NCI-H1417 (cell line): Measurements from ENCODE around the gene CDCA5.

Experiments
- DNase-seq, 3 experiments: peaks; one replicate each; lab custom pipeline; 2025; lab: John Stamatoyannopoulos, UW

CDCA5 gene, protein sequence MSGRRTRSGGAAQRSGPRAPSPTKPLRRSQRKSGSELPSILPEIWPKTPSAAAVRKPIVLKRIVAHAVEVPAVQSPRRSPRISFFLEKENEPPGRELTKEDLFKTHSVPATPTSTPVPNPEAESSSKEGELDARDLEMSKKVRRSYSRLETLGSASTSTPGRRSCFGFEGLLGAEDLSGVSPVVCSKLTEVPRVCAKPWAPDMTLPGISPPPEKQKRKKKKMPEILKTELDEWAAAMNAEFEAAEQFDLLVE

DNA sequence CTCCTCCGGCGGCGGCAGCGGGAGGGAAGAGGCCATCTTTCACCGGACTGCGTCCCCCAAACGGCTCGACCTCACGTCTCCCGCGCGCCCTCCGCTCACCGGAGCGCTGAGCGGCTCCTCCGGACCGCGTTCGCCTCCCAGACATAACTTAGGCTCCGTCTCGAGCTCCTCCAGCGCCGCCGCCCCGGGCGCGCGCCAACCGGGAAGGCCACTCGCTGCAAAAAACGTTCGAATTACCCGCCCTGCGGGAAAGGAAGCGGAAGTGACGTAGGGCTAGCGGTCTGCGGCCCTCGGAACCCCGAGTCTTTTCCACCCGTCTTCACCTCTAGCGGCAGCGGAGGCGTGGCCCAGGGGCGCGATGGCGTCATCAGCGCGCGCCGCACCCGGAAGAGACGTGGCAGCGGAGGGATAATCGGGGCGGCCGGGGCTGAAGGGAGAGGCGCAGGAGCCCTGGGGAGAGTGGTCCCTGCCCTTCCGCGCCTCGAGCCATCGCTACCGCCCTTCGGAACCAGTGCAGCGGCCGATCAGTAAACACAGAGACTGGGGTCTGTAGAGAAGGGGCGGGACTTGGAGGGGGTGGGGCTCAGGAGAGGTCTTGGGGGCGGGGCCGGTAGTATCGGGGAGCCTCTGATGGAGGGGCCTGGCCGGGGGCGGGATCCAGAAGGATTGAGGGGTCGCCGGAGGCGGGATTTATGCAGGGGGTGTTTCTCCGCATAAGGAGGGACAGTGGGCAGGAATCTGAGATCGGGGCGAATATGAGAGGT, at the start of gene CDCA5, which contains the start of gene ZFPL1:
TSS of gene CDCA5 (minus strand) at position 207 of the 764 bp plus-strand sequence. CDS start at position 145, 62 bp downstream.
TSS of gene ZFPL1 (plus strand) at position 389 of the 764 bp plus-strand sequence. CDS start 477 bp downstream, outside the sequence.
- peak; percentile 95 to 98 (median 96) for DNase-seq

DNA sequence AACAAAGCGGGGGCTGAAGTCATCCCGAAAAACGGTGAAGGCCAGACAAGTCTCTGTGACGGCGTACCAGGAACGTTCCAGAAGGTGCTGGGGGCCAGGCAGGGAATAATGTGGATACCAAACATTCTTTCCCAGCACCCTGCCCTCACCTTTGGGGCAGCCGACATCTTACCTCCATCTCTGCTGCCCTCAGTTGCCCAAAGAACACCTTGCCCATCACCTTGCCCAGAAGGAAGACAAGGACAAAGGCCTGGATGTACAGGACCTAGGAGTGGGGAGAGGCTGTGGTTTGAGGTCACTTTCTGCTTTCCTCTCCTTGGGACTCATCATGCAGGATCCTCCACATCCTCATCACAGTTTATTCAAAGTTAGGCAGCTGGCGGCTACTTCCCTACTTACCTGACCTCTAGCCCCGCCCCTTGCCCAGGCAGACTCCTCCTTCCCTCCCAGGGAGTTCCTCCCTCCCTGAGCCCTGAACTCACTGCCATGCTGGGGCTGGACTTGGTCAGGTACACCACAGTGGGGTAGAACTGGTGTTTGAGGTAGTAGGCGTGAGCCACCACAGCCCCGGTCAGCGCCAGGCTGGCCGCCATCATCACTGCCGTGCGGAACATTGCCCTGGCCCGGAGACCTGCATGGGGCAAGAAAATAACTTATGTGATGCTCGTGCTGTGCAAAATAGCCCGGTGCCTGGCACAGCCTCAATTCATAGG, 49.3 kb upstream of the CDCA5 start:
- DNase-seq: peak in 1 of 3 experiments; percentile 35

DNA sequence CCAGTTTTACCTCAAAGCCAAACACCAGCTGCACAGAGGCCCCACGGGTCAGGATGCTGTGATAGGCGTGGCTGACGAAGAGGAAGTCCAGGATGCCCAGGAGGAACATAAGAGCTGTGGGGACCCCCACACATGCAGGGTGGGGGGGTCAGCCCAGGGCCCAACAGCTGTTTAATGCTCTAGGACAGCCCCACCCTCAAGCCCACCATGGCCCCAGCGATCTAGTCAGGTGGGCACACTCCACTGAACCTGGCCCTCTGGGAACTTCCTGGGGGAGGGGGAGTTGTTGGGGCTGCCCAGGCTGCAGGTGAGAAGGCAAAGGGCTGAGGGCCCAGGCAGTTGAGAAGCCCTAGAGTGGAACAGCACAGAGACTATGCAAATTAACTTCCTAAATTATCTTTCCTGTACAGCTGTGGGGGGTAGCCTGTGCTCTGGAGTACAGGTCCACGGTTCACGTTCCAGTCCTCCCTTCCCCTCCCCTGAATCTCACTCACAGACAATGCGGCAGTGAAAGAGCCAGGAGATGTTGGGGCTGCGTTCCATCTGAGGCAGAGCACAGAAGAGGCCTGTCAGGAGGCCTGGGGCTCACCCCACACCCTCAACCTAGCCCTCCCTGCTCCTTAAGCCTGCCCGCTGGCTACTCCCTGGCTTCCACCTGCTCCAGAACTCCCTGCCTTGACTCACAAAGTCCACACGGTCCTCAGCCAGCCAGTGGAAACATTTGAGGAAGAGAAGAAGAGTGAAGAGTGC, 48.6 kb upstream of the CDCA5 start:
- no peak for DNase-seq

DNA sequence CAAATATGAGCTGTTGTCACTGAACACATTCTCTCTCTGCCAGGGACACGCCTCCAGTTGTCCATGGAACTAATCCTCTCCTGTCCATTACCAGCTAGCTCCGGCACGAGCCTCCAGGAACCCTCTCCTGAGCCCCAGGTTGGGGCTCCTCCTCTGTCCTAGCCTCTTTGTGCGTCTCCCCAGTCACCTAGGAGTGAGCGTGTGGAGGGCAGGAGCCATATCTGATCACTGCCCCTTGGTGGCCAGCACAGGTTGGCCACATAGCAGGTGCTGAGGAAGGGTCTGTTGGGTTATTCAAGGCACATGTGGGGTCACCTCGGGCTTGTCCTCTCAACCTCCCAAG, 48.0 kb upstream of the CDCA5 start:
- DNase-seq: no peak

DNA sequence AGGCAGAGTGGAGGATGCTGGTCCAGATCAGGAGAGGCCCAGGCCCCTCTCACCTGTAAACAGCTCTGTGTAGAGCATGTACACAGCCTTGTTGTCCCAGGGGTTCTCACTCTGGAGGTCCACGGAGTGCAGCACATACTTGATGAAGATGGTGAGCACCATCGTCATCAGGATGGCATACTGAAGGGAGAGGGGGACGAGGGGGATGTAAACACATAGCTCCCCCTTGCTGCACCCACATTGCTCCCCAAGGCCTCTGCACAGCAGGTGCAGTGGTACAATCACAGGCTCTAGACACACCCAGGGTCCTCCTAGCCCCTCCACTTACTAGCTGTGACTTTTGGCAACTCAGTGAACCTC, 47.6 kb upstream of the CDCA5 start:
- DNase-seq: no peak

DNA sequence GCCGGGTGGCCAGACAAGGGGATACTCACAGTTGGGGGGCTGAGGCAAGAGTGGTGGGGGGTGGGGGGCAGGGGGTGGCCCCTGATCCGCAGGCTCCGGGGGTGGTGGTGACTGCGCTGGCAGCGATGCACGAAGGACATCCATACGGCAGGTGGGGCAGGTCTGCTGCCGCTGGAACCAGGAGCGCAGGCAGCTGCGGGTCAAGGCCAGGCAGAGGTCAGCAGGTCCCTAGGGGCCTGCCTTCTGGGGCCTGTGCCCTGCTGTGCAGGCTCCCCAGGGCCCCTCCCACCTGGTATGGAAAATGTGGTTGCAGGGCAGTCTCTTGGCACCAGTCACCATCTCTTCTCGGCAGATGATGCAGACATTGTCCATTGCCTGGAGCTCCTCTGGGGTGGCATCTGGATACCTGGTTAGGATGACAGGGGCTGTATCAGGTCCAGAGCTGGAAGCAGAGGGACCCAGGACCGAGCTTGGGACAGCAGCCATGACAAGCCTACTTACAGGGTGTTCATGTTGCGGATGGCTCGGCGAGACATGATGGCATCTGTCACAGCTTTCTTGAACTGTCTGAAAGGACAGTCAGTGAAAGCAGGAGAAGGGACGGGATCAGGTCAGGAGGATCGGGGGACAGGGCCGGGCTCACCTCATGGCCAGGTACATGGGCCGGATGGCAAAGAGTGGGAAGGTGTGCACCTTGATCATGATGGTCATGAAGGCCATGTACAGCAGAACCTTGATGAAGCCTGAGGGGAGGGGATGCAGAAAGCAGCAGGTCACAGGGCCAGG, 47.0 kb upstream of the CDCA5 start:
- no peak for DNase-seq

DNA sequence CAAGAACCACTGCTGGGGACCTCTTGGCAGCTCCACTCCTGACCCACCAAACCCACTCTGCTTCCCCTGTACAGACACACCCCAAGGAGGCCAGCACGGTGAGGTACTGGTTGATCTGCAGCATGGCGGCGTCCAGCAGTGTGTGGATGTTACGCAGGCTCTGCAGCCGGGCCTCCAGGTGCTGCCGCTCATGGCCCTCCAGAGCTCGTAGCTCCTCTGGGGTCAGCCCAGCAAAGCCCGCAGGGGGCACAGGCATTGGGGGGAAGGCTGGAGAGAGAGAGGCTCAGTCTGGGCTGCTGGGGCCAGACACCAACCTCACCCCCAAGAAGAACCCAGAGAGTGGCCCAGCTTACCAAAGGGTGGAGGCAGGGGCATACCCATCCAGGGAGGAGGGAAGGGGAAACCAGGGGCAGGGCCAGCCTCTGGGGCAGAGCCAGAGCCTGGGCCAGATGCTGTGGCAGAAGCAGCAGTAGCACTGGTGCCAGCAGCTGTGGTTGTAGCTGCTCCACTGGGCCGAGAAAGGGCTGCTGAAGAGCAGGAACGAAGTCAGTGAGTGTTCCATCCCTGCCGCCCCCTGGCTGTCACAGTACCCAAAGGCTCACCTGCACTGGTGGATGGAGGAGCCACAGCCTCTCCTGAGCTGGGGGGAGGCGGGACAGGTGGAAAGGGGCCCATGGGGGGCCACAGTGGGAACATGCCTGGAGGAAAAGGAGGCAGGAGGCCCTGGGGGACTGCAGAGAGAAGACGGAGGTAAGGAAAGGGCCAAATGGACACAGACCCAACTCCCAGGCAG, 46.0 kb upstream of the CDCA5 start:
- DNase-seq: no peak

DNA sequence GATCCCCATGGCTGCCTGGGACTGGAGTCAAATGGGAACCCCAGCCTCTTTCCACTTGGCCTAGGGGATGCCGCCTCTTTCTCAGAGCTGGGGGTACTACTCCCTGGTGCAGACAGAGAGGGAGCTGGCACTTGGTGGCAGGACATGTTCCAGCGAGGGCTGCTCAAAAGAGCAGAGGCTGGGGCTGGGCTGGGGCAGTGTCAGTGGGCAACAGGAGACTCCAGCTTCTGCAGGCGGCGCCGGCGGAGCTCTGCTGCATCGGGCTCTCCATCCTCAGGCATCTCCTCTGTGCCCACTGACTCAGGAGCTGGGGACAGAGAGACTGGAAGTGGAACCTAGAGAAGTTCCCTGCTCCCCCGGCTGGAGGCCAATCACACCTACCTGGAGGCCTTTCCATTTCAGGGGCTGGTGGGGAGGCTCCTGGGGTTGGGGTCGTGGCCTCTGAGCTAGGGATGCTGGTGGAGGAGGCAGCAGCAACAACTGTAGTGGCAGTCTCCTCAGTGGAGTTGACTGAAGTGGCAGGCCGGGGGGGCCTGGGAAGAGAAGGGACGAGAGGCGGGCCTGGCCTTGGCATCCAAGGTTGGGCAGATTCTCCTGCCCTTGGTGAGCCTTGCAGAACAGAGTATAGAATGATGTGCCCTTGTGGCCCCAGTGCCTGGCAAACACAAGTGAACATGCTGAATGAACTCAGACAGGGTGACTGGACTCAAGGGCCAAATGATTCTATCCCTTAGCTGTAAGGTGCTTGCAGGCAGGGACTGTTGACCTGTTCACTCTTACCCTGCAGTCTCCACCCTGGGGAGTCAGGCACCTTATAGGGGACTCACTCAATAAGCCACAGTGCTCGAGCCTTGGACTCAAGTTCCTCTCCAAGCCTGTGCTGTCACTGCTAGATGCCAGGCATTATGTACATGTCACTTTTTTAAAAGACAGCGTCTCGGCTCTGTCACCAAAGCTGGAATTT, 44.6 kb upstream of the CDCA5 start:
- no peak for DNase-seq

DNA sequence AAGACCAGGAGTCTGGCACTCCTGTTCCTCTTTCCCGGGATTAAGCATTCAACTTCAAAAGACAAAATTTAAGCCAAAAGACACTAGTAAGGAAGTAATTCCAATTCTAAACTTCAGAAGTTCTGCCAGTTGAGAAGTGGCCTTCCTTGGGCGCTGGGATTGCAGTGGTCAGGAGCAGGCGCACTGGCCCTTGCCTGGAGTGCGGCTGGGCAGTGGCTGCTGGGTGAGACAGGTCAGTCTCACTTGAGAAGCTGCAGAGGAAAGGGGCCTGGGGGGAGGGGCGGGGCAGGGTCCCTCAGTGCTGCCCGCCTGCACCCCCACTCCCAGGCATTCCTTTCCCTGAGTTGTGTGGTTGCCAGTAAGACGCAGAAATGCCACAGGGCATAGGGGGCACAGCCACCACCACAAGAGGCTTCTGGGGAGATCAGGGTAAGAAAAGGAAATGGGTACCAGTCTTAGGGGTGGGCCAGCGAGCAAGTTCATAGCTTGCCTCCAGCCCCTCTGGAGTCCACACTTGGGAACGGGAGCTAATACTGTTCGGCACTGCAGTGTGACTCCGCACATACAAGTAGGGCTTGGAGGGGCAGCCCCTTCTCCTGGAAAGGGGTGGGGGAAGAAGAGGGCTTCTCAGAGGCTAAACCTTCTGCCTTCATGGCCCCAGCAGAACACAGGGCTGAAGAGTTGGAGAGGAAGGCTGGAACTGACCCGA, 43.8 kb upstream of the CDCA5 start:
- no peak for DNase-seq

DNA sequence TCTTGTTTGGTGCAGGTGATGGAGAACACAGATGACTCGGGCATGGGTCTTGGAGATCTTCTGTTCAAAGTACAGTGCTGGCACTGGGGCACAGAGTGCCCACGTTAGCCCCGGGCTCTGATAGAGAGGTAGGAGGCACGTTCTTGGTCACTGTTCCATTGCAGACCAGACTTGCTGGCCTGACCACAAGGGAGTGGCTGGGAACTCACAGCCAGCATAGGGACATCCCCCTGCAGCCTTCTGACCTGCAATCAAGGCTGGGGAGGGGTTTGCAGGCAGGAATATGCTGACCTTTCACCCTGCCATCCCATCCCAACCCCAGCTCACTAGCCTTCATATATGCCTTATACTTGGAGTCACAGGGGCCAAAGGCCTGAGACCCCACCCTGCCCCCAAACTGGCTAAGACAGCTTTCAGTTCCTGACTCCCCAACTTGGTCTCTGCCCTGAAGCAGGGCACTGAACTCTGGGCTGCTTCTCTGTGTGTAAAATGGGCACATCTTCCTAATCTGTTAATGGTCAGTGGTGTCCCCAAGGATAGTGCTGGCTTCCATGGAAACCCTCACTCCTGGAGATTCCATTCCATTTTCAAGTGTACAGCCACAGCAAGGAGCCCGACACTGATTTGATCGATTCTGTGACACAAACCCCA, 42.9 kb upstream of the CDCA5 start:
- DNase-seq: no peak

DNA sequence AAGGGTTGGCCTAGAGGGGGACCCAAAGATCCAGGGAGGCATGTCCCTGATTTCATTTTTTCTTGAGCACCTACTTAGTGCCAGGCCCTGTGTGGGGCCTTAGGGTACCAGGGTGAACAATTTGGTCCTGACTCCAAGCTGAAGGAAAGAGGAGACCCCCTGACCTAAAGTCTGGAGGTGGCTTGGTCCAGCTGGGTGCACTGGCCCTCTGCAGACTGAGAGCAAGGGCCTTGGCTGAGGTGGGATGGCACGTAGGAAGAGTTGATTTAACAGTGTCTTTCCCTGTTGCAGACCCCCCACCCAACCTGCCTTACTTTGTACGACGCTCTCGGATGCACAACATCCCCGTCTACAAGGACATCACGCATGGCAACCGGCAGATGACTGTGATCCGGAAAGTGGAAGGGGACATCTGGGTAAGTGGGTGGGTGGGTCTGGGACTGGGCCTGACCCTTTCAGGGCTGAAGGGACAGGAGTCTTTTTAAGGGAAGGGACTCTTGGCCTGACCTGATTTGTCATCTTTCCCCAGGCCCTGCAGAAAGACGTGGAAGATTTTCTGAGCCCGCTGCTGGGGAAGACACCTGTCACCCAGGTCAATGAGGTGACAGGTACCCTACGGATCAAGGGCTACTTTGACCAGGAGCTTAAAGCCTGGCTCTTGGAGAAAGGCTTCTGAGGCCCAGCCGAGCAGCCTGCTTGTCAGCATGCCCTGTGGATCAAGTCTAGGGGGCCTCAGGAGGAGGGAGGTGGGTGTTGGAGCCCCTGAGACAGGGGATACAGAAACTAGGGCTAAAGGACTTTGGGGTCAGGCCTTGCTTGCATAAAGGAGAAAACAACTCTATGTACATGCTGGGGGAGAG, 41.6 kb upstream of the CDCA5 start:
- DNase-seq: no peak

DNA sequence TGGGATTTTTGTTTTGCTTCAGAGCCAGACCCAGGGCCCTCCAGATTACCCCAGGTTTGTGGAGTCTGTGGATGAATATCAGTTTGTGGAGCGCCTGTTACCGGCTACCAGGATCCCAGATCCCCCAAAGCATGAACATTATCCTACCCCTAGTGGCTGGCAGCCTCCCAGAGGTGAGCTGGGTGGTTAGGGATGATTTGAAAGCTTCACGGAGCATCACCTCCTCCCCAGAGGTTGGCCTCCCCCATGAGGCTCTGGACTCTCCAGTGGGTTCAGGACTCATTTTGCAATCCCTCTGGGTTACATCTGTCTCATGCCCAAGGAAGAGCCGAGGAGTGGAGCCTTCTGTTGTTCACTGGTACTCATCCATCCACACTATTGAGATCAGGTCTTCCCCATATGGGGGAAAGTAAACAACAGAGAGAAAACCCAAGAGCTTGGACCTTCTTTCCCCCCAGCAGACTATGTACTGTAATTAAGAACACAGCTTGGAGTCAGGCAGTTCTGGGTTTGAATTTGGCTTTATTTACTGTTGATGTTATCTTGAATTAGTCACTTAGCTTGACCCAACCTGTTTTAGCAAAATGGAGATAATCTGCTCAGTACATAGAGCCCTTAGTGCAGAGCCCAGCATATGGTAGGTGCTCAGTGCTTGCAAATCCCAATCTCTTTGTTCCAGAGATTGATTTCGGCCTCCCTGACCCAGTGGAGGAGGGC, 40.8 kb upstream of the CDCA5 start:
- no peak for DNase-seq

DNA sequence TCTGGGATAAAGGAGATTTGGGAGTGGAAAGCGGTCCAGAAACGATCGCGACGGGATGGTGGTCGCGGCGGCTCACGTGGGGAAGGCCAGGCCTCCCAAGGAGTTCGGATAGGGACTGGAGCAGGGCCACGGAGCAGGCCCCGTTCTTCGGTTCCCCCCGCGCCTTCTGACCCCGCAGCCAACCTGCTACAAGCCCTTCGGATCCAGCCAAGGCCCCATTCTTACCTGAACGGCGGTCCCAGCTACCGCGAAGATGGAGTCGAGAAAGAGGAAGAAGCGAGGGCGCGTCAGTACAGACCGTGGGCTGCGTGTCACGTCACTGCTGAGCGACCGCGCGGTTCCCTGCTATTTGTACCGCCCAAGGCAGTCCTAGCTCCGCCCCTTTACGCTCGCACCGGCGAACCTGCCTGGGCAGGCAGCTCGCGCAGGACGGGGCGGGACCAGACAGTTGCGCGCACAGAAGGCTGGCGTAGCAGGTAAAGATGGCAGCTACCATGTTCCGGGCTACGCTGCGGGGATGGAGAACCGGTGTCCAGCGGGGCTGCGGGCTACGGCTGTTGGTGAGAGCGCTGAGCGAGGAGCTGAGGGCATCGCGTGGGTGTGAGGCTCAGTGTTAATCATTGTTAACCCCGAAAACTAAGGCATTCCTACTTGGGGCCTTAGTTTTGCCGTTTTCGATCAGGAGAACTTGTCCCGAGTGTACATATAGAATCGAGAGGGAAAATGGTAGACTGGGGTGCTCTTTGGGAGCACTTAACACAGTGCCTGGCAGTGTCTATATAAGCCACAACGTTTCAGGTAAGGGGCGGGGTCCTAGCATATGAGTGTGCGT, 38.2 kb upstream of the CDCA5 start, which contains the start of the genes FAU and MRPL49:
TSS of gene FAU (minus strand) at position 270 of the 832 bp plus-strand sequence. CDS start 321 bp downstream, outside the sequence.
TSS of gene MRPL49 (plus strand) at position 457 of the 832 bp plus-strand sequence. CDS start at position 483, 26 bp downstream.
- peak; percentile 98 to 99 (median 98) for DNase-seq

DNA sequence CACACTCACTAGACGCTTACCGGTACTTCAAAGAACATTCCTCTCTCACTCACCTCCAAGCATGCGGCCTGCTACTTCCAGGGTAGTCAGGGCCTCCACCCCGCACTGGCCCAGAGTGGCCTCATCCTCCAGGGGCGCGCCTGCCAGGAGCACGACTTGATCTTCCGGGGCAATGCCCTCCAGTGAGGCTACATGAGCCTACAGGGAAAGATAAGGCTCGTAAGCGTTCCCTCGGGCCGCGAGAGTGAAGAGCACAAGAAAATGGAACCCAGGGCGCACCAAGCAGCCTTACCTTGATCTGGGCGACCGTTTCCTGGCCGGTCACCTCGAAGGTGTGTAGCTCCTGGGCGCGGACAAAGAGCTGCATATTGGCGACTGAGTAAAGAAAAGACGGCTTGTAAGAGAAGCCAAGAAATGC, 37.6 kb upstream of the CDCA5 start:
- DNase-seq: peak in 2 of 3 experiments; percentile 41 to 66

DNA sequence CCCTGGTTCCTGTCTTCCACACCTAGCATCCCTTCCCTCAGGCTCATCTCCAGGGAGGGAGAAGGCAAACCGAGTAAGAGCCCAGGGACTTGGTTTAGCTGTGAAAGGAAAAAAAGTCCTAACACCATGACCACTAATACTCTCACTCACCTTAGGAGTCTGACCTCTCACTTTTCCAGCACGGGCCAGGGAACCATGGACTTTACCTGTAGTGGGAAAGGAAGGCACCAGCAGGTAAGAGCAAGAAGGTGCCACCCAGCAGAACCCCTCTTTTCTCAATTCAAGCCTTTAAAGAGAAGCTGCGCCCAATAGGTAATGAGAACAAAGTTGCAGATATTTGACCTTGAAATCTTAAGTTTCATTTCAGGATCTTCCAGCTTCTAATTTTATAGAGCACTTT, 37.0 kb upstream of the CDCA5 start:
- no peak for DNase-seq
